ENCODE data around the gene PTGR2. TPM values are rescaled to one million over a fixed set of nuclear protein-coding genes. Genes with fewer than 3 reads are reported as not detected.
A peak's percentile ranks its signal among the peaks of the same experiment; 100 is the strongest.

The PTGR2 gene
- total RNA-seq, 4 donors from 2014 or later = 6.3 to 12.9 (median 9.0) TPM

GRCh38 chr14:73809391-73809790 lies 42.2 kb upstream of the PTGR2 start:
- 62 to 69% methylated on average over 6 of the region's 6 CpGs for WGBS, 2 donors
- H3K36me3 ChIP-seq = peaks cover 0 to 23% (median 0%) of the 10 kb centered on the region in 3 donors
- H3K4me3 ChIP-seq = no peak overlapping the region
- DNase-seq (ENCODE audit: low spot score in 2 of 2) = no peak
- TF ChIP-seq POLR2A (IDR thresholded peaks at IDR 0.05) (no peak), EP300 (IDR thresholded peaks at IDR 0.05) (no peak)
- TF ChIP-seq, protein P1, sequence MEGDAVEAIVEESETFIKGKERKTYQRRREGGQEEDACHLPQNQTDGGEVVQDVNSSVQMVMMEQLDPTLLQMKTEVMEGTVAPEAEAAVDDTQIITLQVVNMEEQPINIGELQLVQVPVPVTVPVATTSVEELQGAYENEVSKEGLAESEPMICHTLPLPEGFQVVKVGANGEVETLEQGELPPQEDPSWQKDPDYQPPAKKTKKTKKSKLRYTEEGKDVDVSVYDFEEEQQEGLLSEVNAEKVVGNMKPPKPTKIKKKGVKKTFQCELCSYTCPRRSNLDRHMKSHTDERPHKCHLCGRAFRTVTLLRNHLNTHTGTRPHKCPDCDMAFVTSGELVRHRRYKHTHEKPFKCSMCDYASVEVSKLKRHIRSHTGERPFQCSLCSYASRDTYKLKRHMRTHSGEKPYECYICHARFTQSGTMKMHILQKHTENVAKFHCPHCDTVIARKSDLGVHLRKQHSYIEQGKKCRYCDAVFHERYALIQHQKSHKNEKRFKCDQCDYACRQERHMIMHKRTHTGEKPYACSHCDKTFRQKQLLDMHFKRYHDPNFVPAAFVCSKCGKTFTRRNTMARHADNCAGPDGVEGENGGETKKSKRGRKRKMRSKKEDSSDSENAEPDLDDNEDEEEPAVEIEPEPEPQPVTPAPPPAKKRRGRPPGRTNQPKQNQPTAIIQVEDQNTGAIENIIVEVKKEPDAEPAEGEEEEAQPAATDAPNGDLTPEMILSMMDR (IDR thresholded peaks at IDR 0.05) = no peak
- no peaks in the 10 kb centered on the region for H3K9me3 ChIP-seq
- no peaks in the 10 kb centered on the region for H3K27me3 ChIP-seq
- no peak overlapping the region for H3K27ac ChIP-seq
- no peaks in the 10 kb centered on the region for H3K4me1 ChIP-seq

DNA sequence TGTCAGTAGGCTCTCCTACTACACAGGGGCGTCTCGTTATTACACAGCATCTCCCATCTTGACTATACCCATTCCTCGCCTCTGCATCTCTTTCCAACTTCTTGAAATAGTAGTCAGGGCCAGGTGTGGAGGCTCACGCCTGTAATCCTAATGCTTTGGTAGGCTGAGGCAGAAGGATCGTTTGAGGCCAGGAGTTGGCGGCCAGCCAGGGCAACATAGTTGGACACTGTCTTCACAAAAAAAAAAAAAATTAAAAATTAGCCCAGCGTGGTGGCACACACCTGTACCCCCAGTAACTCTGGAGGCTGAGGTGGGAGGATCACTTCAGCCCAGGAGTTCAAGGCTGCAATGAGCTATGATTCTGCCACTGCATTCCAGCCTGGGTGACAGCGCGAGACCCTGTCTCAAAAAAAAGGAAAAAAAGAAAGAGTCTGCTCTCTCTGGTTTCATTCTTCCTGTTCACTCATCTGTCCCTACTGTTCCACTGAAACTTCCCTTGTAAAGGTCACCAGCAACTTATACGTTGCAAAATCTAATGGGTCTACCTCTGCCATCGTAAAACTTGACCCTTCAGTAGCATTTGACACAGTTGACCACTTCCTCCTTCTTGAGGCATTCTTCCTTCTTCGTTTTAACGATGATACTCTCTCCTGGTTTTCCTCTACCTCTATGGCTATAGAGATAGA lies 41.0 kb upstream of the PTGR2 start:
- Histone ChIP-seq H3K9me3 (no peaks in the 10 kb centered on the region), H3K27me3 (no peaks in the 10 kb centered on the region), H3K4me1 (no peaks in the 10 kb centered on the region), H3K36me3 (peaks cover 0 to 10% (median 0%) of the 10 kb centered on the region in 3 donors), H3K4me3 (no peak overlapping the region), H3K27ac (no peak overlapping the region)
- 76 to 79% methylated on average over 13 of the region's 13 CpGs for WGBS, 2 donors
- TF ChIP-seq, protein P1 (IDR thresholded peaks at IDR 0.05) = no peak
- no peak for TF ChIP-seq POLR2A (IDR thresholded peaks at IDR 0.05)
- TF ChIP-seq EP300 (IDR thresholded peaks at IDR 0.05) = no peak
- DNase-seq (ENCODE audit: low spot score in 2 of 2) = no peak

DNA sequence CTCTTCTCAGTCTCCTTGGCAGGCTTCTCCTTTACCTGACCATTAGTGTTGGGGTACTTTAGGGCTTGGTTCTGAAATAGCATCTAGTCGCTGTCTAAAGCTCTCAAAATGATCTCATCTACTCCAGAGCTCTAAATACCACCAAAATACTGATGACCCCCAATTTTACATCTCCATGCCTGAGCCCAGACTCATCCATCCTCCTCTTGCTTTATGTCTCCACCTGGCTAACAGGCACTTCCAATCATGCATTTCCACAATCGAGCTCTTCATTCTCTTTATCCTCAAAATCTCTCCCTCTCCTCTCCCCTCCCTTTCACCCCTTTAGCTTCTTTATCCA lies 40.5 kb upstream of the PTGR2 start:
- H3K36me3 ChIP-seq = peaks cover 0 to 8% (median 0%) of the 10 kb centered on the region in 3 donors
- 87 to 88% methylated on average over 2 of the region's 2 CpGs for WGBS, 2 donors
- no peak for TF ChIP-seq EP300 (IDR thresholded peaks at IDR 0.05)
- TF ChIP-seq, protein P1 (IDR thresholded peaks at IDR 0.05) = no peak
- TF ChIP-seq POLR2A (IDR thresholded peaks at IDR 0.05) = no peak
- H3K4me1 ChIP-seq = peaks cover 0 to 3% (median 0%) of the 10 kb centered on the region in 4 donors
- no peaks in the 10 kb centered on the region for H3K27me3 ChIP-seq
- no peak overlapping the region for H3K27ac ChIP-seq
- DNase-seq (ENCODE audit: low spot score in 2 of 2) = no peak
- no peak overlapping the region for H3K4me3 ChIP-seq
- no peaks in the 10 kb centered on the region for H3K9me3 ChIP-seq

DNA sequence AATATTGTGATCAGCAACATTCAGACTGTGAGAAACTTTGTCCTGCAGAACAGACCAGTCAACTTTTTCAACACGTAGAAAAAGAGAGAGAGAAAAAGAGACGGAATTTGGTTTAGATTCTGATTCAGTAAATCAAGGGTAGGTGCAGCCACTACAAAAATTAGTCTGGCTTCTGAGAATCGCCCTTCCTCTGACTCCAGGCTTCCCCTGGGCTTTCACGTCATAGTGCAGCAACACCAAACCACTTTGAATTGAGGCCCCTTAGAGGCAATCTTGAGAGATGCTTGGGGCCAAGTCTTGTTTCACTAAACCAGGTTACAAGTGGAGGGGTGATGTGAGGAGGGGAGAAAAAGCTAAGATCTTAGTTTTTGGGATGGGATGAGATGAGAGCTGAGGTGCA lies 37.5 kb upstream of the PTGR2 start:
- H3K4me1 ChIP-seq = peaks cover 0 to 10% (median 0%) of the 10 kb centered on the region in 4 donors
- no peak overlapping the region for H3K27ac ChIP-seq
- H3K9me3 ChIP-seq = no peaks in the 10 kb centered on the region
- H3K27me3 ChIP-seq = no peaks in the 10 kb centered on the region
- peaks cover 0 to 7% (median 0%) of the 10 kb centered on the region in 3 donors for H3K36me3 ChIP-seq
- 59 to 71% methylated on average over 4 of the region's 4 CpGs for WGBS, 2 donors
- DNase-seq (ENCODE audit: low spot score in 2 of 2) = no peak
- TF ChIP-seq, protein P1 (IDR thresholded peaks at IDR 0.05) = no peak
- TF ChIP-seq POLR2A (IDR thresholded peaks at IDR 0.05) (no peak), EP300 (IDR thresholded peaks at IDR 0.05) (no peak)
- H3K4me3 ChIP-seq = no peak overlapping the region

GRCh38 chr14:73815849-73816248 lies 35.8 kb upstream of the PTGR2 start:
- 53 to 56% methylated on average over 4 of the region's 5 CpGs for WGBS, 2 donors
- no peak for TF ChIP-seq EP300 (IDR thresholded peaks at IDR 0.05)
- no peak for TF ChIP-seq POLR2A (IDR thresholded peaks at IDR 0.05)
- TF ChIP-seq, protein P1 (IDR thresholded peaks at IDR 0.05) = no peak

More at GRCh38 chr14:73815849-73816248, 35.8 kb upstream of the PTGR2 start:
- Histone ChIP-seq H3K27me3 (no peaks in the 10 kb centered on the region), H3K4me3 (no peak overlapping the region), H3K36me3 (no peaks in the 10 kb centered on the region), H3K4me1 (peaks cover 0 to 10% (median 0%) of the 10 kb centered on the region in 4 donors), H3K9me3 (no peaks in the 10 kb centered on the region), H3K27ac (peak overlapping the region in 2 of 4 donors; percentile 62 to 68)
- no peak for DNase-seq (ENCODE audit: low spot score in 2 of 2)

Measured in tibial nerve (tissue), 4 donors.